Chondrocyte (in vitro differentiated cells): Measurements from ENCODE around the gene RAD51B. TPM values are rescaled to one million over a fixed set of nuclear protein-coding genes. Genes with fewer than 3 reads are reported as not detected.

Source experiments
- DNase-seq: peaks from one replicate; pipeline ENCODE4 v3.0.0; 2021; ENCODE audit warnings: mixed read lengths, low spot score
- H3K27ac Mint-ChIP-seq: one replicate; pipeline ENCODE4 v1.8.0; 2021; ENCODE audit warnings: mild to moderate bottlenecking, moderate library complexity, mixed read lengths; ENCODE audit not compliant: unreplicated experiment
- H3K27me3 Mint-ChIP-seq: 2 replicates; pipeline ENCODE4 v1.8.0; 2021; ENCODE audit warnings: low read depth, mixed read lengths
- H3K36me3 Mint-ChIP-seq: 2 replicates; pipeline ENCODE4 v1.8.0; 2021; ENCODE audit warnings: low read depth, mixed read lengths
- H3K4me1 Mint-ChIP-seq: 2 replicates; pipeline ENCODE4 v1.8.0; 2021; ENCODE audit warnings: low read depth, mild to moderate bottlenecking, mixed read lengths
- H3K4me3 Mint-ChIP-seq: one replicate; pipeline ENCODE4 v1.8.0; 2021; ENCODE audit warnings: mild to moderate bottlenecking, moderate library complexity, mixed read lengths; ENCODE audit not compliant: unreplicated experiment
- H3K9me3 Mint-ChIP-seq: 2 replicates; pipeline ENCODE4 v1.8.0; 2021; ENCODE audit warnings: low read depth, mixed read lengths
- CTCF ChIP-seq: fragments of 200-600 bp; sonication (generic); IDR thresholded peaks from 2 replicates; pipeline ENCODE4 v1.5.0; 2021; ENCODE audit warnings: antibody characterized with exemption, mild to moderate bottlenecking, moderate library complexity
- total RNA-seq: library from RNA; stranded (reverse); gene quantifications from 3 replicates; pipeline ENCODE4 v1.2.1, GENCODE V29; 2021

RAD51B gene
- total RNA-seq, 1 donor from 2014 or later: 8.2 TPM

- no peak overlapping the region for H3K4me3 Mint-ChIP-seq
- no peaks in the 10 kb centered on the region for H3K27me3 Mint-ChIP-seq
- H3K36me3 Mint-ChIP-seq: no peaks in the 10 kb centered on the region
- H3K9me3 Mint-ChIP-seq: no peaks in the 10 kb centered on the region
- H3K4me1 Mint-ChIP-seq: peaks cover 28% of the 10 kb centered on the region
- no peak for DNase-seq
- no peak overlapping the region for H3K27ac Mint-ChIP-seq
- TF ChIP-seq CTCF: no peak
Measured at GRCh38 chr14:67990576-67990975, 171.0 kb downstream of the RAD51B start.

DNA sequence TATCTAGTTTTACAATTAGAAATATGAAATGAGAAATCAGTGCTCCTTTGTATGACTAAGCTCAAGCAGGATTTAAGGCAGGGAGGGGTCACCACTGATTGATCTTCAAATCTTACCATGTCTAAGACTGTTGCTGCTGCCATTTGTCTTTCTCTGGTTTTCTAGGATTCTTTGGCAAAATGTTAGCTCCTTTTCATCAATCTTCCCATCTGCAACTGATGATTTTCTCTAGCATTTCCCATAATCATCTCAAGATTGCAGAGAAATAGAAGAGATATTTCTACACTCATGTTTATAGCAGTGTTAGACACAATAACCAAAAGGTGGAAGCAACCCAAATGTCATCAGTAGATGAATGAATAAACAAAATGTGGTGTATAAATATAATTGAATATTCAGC lies 175.0 kb downstream of the RAD51B start:
- no peak for DNase-seq
- no peaks in the 10 kb centered on the region for H3K27me3 Mint-ChIP-seq
- no peaks in the 10 kb centered on the region for H3K36me3 Mint-ChIP-seq
- H3K9me3 Mint-ChIP-seq: no peaks in the 10 kb centered on the region
- no peak overlapping the region for H3K27ac Mint-ChIP-seq
- TF ChIP-seq CTCF: no peak
- no peak overlapping the region for H3K4me3 Mint-ChIP-seq
- H3K4me1 Mint-ChIP-seq: peaks cover 17% of the 10 kb centered on the region

GRCh38 chr14:67996235-67996634 lies 176.7 kb downstream of the RAD51B start:
- peaks cover 27% of the 10 kb centered on the region for H3K4me1 Mint-ChIP-seq
- H3K27me3 Mint-ChIP-seq: no peaks in the 10 kb centered on the region
- TF ChIP-seq CTCF: no peak
- H3K9me3 Mint-ChIP-seq: no peaks in the 10 kb centered on the region
- no peak for DNase-seq
- no peak overlapping the region for H3K27ac Mint-ChIP-seq
- H3K4me3 Mint-ChIP-seq: no peak overlapping the region
- H3K36me3 Mint-ChIP-seq: no peaks in the 10 kb centered on the region

DNA sequence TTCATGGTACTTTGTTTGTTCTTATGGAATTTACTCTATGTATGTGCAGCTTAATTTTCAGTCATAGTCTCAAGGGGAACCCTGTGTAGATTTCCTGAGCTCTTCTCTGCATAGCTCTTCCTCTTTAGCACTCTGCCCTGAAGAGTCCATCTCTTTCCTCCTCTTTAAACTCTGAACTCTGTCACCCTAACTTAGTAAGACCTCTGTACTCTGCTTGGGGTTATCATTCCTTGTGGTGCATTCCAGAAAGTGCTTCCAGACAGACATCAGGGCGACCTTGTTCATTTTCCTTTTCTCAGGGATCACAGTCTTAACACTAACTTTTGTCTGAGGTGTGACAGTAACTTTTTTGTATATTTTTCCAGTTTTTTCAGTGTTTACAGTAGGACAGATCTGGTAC lies 179.3 kb downstream of the RAD51B start:
- Mint-ChIP-seq H3K27me3 (no peaks in the 10 kb centered on the region), H3K4me3 (no peak overlapping the region), H3K27ac (no peak overlapping the region), H3K9me3 (peaks cover 8% of the 10 kb centered on the region), H3K4me1 (peaks cover 23% of the 10 kb centered on the region), H3K36me3 (peaks cover 1% of the 10 kb centered on the region)
- no peak for TF ChIP-seq CTCF
- DNase-seq: no peak

DNA sequence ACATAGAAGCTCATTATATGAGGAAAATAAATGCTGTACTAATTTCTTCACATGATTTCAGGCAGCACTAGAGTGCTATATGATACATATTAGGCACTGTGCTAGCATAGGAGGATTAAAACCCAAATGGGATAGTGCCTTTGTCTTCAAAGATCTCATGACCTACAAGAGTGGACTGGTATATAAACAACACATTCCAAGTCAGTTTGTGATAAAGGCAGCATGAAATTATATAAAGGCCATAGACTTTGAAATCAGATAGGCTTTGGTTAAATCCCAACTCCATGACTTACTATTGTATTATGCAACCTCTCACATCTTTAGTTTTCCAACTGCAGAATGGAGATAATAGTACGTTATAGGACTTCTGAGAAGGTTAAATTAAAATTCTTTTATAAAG lies 179.7 kb downstream of the RAD51B start:
- H3K9me3 Mint-ChIP-seq: peaks cover 8% of the 10 kb centered on the region
- peaks cover 23% of the 10 kb centered on the region for H3K4me1 Mint-ChIP-seq
- no peak overlapping the region for H3K4me3 Mint-ChIP-seq
- no peak for TF ChIP-seq CTCF
- no peak for DNase-seq
- peaks cover 1% of the 10 kb centered on the region for H3K36me3 Mint-ChIP-seq
- no peaks in the 10 kb centered on the region for H3K27me3 Mint-ChIP-seq
- H3K27ac Mint-ChIP-seq: peak overlapping the region; percentile 94
